T-helper 1 cell treated with Interleukin-12 subunit alpha and Interleukin-12 subunit beta and Interleukin-4 antibody, amounts not matched to agents 30 ng/mL and 1 ng/mL, for 36 hours (primary cell): ENCODE results near the gene ANTXR2. TPM values are rescaled to one million over a fixed set of nuclear protein-coding genes. Genes with fewer than 3 reads are reported as not detected.

Experiments
- intact Hi-C: fragments of 100-400 bp; cut with micrococcal nuclease; formaldehyde crosslinking; loops from one replicate; pipeline ENCODE4 v1.15.1; 2024
- total RNA-seq: library from RNA; stranded (reverse); gene quantifications from 2 replicates; pipeline ENCODE4 v1.2.3, GENCODE V29; 2022

The ANTXR2 gene
- total RNA-seq, 1 donor from 2014 or later = 107 TPM

GRCh38 chr4:80069837-80070731, 2.9 kb downstream of the ANTXR2 start:
- intact Hi-C loops = loop anchor here (1.0 to 5.0 kb wide), 3 partner anchors 8 to 1293 kb away; partner anchors contain the start of gene BMP2K

DNA sequence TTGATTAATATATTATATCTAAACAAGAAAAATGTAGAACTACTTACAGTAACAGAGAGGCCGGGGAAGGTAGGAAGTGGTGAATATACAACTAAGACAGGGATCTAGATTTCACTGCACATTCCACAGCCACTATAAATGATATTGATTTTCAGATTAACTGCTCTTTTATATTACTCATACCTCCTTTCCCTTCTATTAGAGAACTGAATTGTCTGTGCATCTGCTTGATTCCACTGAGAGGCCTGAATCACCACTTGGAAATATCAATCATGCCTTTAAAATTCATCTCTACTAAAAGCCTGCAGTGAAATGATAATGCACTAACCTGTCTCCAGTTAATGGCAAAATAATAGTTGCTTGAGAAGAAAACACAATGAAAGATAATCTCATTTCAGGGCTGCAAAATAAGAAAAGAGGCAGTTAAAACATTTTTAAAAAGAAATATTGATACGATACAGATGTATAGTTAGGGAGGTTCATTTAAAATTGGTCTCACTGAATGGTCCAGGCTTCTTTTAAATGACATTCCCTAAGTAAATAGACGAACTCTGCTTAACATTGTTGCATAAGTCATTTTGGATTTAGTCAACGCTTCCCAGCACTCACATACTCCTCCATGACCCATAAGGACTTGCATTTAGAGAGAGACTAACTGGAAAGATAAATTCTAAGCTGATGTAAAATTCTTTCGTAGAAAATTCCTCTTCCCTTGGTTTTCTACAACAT, 3.8 kb downstream of the ANTXR2 start:
- intact Hi-C loops = no loop called here

- intact Hi-C loops = no loop called here
Measured at GRCh38 chr4:80065601-80066000, 7.4 kb downstream of the ANTXR2 start.

- intact Hi-C loops = no loop called here
Measured at GRCh38 chr4:80062527-80062926, 10.5 kb downstream of the ANTXR2 start.

GRCh38 chr4:80060804-80061203, 12.2 kb downstream of the ANTXR2 start:
- intact Hi-C loops = no loop called here

GRCh38 chr4:80058740-80059139, 14.3 kb downstream of the ANTXR2 start:
- intact Hi-C loops = loop anchor here (1.0 to 5.0 kb wide), 13 partner anchors 8 to 1414 kb away; partner anchors contain the start of genes ANTXR2, PAQR3 and RASGEF1B

DNA sequence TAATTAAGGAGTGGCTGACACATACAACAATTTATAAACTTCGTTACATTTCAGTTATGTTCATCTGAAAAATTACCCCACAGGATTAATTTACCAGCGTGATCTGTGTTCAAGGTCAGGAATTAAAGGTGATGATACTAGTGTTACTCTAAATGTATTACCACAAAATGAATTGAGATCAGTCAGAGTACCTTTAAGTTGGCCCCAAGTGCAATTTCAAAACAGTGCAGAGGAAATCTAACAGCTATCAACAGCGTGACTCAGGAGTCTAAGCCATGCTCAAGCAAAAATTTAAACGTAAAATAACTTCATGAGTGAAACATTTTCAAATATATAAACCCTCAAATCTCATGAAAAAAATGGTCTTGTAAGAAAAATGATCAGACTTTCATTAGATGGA, 18.7 kb downstream of the ANTXR2 start:
- intact Hi-C loops = no loop called here

GRCh38 chr4:80053140-80053910, 19.7 kb downstream of the ANTXR2 start:
- intact Hi-C loops = no loop called here

GRCh38 chr4:80049813-80050534, 23.1 kb downstream of the ANTXR2 start:
- intact Hi-C loops = loop anchor here (1.0 kb wide), 1 partner anchor 8 kb away; no protein-coding TSS in a partner anchor

DNA sequence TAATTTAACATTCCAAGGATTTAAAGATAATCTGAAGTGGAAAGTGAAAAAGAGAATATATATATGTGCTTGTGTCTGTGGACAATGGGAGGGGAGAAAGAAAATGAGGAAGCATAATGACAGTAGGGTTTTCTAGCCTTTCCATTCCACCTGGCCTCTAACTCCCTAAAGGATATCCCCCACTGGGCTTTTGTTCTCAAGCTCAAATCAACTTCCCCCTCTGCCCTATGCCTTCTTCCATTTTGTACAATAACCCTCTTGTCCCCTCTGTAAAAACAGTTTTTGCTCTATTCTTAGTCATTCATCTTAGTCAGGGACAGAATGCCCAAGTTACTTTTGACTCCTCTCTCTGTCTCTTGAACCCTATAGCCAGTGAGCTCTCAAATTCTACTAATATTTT, 23.6 kb downstream of the ANTXR2 start:
- intact Hi-C loops = no loop called here

DNA sequence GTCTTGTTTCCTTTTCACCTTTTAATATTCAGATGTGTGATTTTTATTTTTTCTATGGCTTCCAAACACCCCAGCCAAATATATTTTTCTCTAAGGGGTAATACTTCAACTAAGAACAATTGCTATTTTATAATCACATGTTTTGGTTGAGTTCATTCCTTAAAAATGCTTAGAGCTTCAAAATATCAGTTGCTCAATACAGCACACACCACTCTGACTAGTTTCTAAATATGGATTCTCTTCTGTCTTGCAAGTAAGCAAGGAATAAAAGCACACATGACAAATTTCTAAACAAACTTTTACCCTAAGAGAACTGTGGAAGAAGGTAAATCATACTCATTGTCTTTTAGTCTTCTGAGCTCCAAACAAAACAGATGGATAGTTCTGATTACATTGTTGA, 27.2 kb downstream of the ANTXR2 start:
- intact Hi-C loops = no loop called here

- intact Hi-C loops = no loop called here
Measured at GRCh38 chr4:80043541-80043940, 29.5 kb downstream of the ANTXR2 start.

GRCh38 chr4:80042821-80043220, 30.2 kb downstream of the ANTXR2 start:
- intact Hi-C loops = no loop called here

GRCh38 chr4:80037864-80038263, 35.2 kb downstream of the ANTXR2 start:
- intact Hi-C loops = loop anchor here (1.0 to 2.0 kb wide), 2 partner anchors 35 to 165 kb away; partner anchors contain the start of gene ANTXR2

GRCh38 chr4:80036949-80037685, 35.9 kb downstream of the ANTXR2 start:
- intact Hi-C loops = loop anchor here (1.0 to 2.0 kb wide), 2 partner anchors 36 to 166 kb away; partner anchors contain the start of gene ANTXR2

- intact Hi-C loops = loop anchor here (2.0 kb wide), 1 partner anchor 166 kb away; no protein-coding TSS in a partner anchor
Measured at GRCh38 chr4:80036306-80036705, 36.7 kb downstream of the ANTXR2 start.

GRCh38 chr4:80035336-80035735, 37.7 kb downstream of the ANTXR2 start:
- intact Hi-C loops = loop anchor here (1.0 kb wide), 1 partner anchor 23 kb away; no protein-coding TSS in a partner anchor

GRCh38 chr4:80033581-80033980, 39.4 kb downstream of the ANTXR2 start:
- intact Hi-C loops = no loop called here

DNA sequence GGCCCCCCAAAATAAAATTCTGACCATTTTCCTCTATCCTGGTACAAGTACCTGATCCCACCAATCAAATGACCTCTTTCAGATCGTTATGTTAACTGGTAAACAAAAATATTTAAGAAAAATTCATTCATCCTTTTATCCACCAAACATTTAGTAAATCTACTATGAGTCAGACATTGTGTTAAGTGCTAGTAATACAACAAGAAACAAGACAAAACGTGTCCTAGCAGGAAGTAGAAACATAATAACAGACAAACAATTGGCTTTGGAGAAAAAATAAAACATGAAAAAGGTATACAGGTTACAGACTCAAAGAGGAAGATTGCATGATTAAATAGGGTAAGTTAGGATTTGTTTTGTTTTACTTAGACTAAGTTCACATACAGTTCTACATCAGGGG, 43.7 kb downstream of the ANTXR2 start:
- intact Hi-C loops = no loop called here

DNA sequence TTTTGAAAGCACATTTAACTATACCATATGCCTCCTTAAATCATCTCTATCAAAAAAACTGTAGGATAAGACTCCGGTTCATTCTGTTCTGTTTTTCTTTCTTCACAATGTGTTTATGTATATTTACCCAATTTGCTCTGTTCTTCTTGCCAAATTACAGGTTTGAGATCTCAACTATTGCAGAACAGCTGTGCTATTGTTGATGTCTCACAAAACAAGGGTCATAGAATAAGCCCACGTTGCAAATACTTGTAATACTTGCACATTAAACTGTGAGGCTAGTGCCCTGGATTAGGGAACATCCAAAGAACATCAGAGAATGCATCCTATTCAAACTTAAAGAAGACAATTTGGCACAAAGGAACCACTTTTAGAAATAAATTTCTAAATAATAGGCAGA, 45.4 kb downstream of the ANTXR2 start:
- intact Hi-C loops = no loop called here
